Superior temporal gyrus (tissue), 1 donor: ENCODE results near the gene ABLIM3.

Source experiments
- DNase-seq: peaks from one replicate; pipeline ENCODE4 v3.0.0-alpha.2; 2016; ENCODE audit errors: extremely low spot score

The ABLIM3 gene

GRCh38 chr5:149309354-149309753 lies 168.1 kb downstream of the ABLIM3 start:
- no peak for DNase-seq
